Measurements from ENCODE around the gene CCDC88B. TPM values are rescaled to one million over a fixed set of nuclear protein-coding genes. Genes with fewer than 3 reads are reported as not detected.

CCDC88B gene
- total and polyA plus RNA-seq, 12 donors, result 4.2 to 42.7 (median 7.0) TPM

- Histone ChIP-seq H3K27me3 (no peaks in the 10 kb centered on the region), H3K36me3 (no peaks in the 10 kb centered on the region), H3K4me3 (no peak overlapping the region), H3K4me1 (peaks cover 0 to 25% (median 5%) of the 10 kb centered on the region in 9 donors), H3K9me3 (no peaks in the 10 kb centered on the region), H3K27ac (no peak overlapping the region)
- no peak for ATAC-seq
- TF ChIP-seq, protein P1, sequence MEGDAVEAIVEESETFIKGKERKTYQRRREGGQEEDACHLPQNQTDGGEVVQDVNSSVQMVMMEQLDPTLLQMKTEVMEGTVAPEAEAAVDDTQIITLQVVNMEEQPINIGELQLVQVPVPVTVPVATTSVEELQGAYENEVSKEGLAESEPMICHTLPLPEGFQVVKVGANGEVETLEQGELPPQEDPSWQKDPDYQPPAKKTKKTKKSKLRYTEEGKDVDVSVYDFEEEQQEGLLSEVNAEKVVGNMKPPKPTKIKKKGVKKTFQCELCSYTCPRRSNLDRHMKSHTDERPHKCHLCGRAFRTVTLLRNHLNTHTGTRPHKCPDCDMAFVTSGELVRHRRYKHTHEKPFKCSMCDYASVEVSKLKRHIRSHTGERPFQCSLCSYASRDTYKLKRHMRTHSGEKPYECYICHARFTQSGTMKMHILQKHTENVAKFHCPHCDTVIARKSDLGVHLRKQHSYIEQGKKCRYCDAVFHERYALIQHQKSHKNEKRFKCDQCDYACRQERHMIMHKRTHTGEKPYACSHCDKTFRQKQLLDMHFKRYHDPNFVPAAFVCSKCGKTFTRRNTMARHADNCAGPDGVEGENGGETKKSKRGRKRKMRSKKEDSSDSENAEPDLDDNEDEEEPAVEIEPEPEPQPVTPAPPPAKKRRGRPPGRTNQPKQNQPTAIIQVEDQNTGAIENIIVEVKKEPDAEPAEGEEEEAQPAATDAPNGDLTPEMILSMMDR (IDR thresholded peaks at IDR 0.05), result no peak
- intact Hi-C loops (cut with DNase I), result no loop called here
- 94% methylated on average over 3 of the region's 3 CpGs for WGBS, 2 donors
- DNase-seq, result no peak
Measured at GRCh38 chr11:64390558-64390957, 50.6 kb downstream of the CCDC88B start.

GRCh38 chr11:64391839-64392238 lies 51.8 kb downstream of the CCDC88B start:
- intact Hi-C loops (cut with DNase I), result no loop called here
- peaks cover 0 to 25% (median 12%) of the 10 kb centered on the region in 9 donors for H3K4me1 ChIP-seq
- DNase-seq (no peak), ATAC-seq (no peak)
- peaks cover 0 to 2% (median 0%) of the 10 kb centered on the region in 7 donors for H3K27me3 ChIP-seq
- TF ChIP-seq, protein P1 (IDR thresholded peaks at IDR 0.05), result no peak
- no peaks in the 10 kb centered on the region for H3K9me3 ChIP-seq
- WGBS, 2 donors, result 94 to 96% methylated on average over 3 of the region's 3 CpGs
- no peaks in the 10 kb centered on the region for H3K36me3 ChIP-seq
- no peak overlapping the region for H3K4me3 ChIP-seq
- H3K27ac ChIP-seq, result no peak overlapping the region

GRCh38 chr11:64395545-64396078 lies 55.6 kb downstream of the CCDC88B start:
- Histone ChIP-seq H3K27ac (peak overlapping the region in 3 of 10 donors; percentile 10 to 32 (median 29)), H3K4me1 (peaks cover 0 to 33% (median 12%) of the 10 kb centered on the region in 9 donors), H3K36me3 (no peaks in the 10 kb centered on the region), H3K9me3 (no peaks in the 10 kb centered on the region), H3K27me3 (peaks cover 0 to 5% (median 0%) of the 10 kb centered on the region in 7 donors), H3K4me3 (peak overlapping the region in 1 of 10 donors; percentile 2)
- TF ChIP-seq, protein P1 (IDR thresholded peaks at IDR 0.05), result no peak
- ATAC-seq (peak in 7 of 8 donors; percentile 23 to 61 (median 28)), DNase-seq (peak in 1 of 2 donors; percentile 23)
- 62 to 66% methylated on average over 13 of the region's 13 CpGs for WGBS, 2 donors
- intact Hi-C loops (cut with DNase I), result no loop called here

- 21% methylated on average over 15 of the region's 15 CpGs for WGBS, 2 donors
- ATAC-seq (peak in 7 of 8 donors; percentile 21 to 71 (median 60)), DNase-seq (peak in 1 of 2 donors; percentile 28)
- Histone ChIP-seq H3K4me3 (peak overlapping the region in 1 of 10 donors; percentile 2), H3K9me3 (no peaks in the 10 kb centered on the region), H3K27me3 (peaks cover 0 to 5% (median 0%) of the 10 kb centered on the region in 7 donors), H3K4me1 (peaks cover 0 to 32% (median 12%) of the 10 kb centered on the region in 9 donors), H3K27ac (peak overlapping the region in 3 of 10 donors; percentile 10 to 32 (median 29)), H3K36me3 (no peaks in the 10 kb centered on the region)
- TF ChIP-seq, protein P1 (IDR thresholded peaks at IDR 0.05), result no peak
- intact Hi-C loops (cut with DNase I), result no loop called here
Measured at GRCh38 chr11:64396079-64396591, 56.1 kb downstream of the CCDC88B start.

Measured in heart right ventricle (tissue), 16 donors.